HCT116 (cell line): Measurements from ENCODE around the gene UBALD2. TPM values are rescaled to one million over a fixed set of nuclear protein-coding genes. Genes with fewer than 3 reads are reported as not detected.
"Not testable (repeated sequence)": the region's sequence is repeated elsewhere in the genome, so short reads cannot be mapped to it uniquely, and the experiment has no call there.

Source experiments
- ATAC-seq: fragments of 200-7000 bp; cut with Tn5 transposase; 2 replicates; pipeline ENCODE4 v1.9.1; 2020; ENCODE audit warnings: mild to moderate bottlenecking, moderate library complexity
- BruUV-seq: library from RNA; stranded (reverse); fragments of 400-500 nt; replicated peaks from 2 replicates; lab custom pipeline; 2021; lab: Mats Ljungman, UMichigan
- CTCF ChIA-PET: fragments of 300-600 bp; sonication (Branson Sonifier 250); formaldehyde crosslinking; loops from one replicate; lab custom pipeline; 2021; ENCODE audit warnings: antibody characterized with exemption; lab: Charles Lee
- POLR2A ChIA-PET: fragments of 300-600, 350-600 bp; sonication (Branson Sonifier 250); formaldehyde crosslinking; loops from one replicate; lab custom pipeline; 2021; ENCODE audit warnings: antibody characterized with exemption; lab: Charles Lee
- RAD21 ChIA-PET, 2 experiments: fragments of 300-600 bp; sonication (Branson Sonifier 250); formaldehyde crosslinking; loops; one replicate each; lab custom pipeline; 2023; ENCODE audit warnings: low total read pairs in 2 of 2; ENCODE audit not compliant: uncharacterized antibody in 2 of 2, unreplicated experiment in 2 of 2, low non-redundant PET in 1 of 2; lab: Charles Lee
- DNase-seq: peaks from one replicate; pipeline ENCODE4 v3.0.0-alpha.2; 2010; ENCODE audit warnings: low read depth, low spot score
- H2AFZ ChIP-seq: fragments of 200-600 bp; shearing (Covaris generic), sonication (generic); 2 replicates; pipeline ENCODE4 v1.6.1; 2017; ENCODE audit warnings: low read depth, mixed run types, mixed read lengths, antibody characterized with exemption, low read length; ENCODE audit not compliant: poor library complexity, severe bottlenecking
- H3K27ac ChIP-seq: 2 replicates; pipeline ENCODE4 v1.5.1; 2012; ENCODE audit warnings: low read depth, low read length
- H3K27me3 ChIP-seq: fragments of 200-600 bp; sonication (generic); 2 replicates; pipeline ENCODE4 v1.6.1; 2016; ENCODE audit warnings: mixed run types, low read length, mixed read lengths; ENCODE audit not compliant: insufficient read depth
- H3K36me3 ChIP-seq, 2 experiments: fragments of 200-500 bp in 1 of 2; fragments of 200-600 bp in 1 of 2; sonication (Bioruptor generic) in 1 of 2; sonication (generic) in 1 of 2; 2 replicates each; pipeline versions ENCODE4 v1.5.1 to v1.6.1; 2014 to 2016; ENCODE audit warnings: low read length in 2 of 2, inconsistent platforms in 1 of 2, mixed read lengths in 1 of 2, mixed run types in 1 of 2; ENCODE audit not compliant: insufficient read depth in 2 of 2, control insufficient read depth in 1 of 2
- H3K4me1 ChIP-seq, 2 experiments: fragments of 200-600 bp in 1 of 2; sonication (generic) in 1 of 2; 2 replicates each; pipeline versions ENCODE4 v1.5.1 to v1.6.1; 2012 to 2017; ENCODE audit warnings: low read length in 2 of 2, inconsistent platforms in 1 of 2, mild to moderate bottlenecking in 1 of 2, mixed read lengths in 1 of 2, mixed run types in 1 of 2, moderate library complexity in 1 of 2; ENCODE audit not compliant: insufficient read depth in 2 of 2, control insufficient read depth in 1 of 2
- H3K4me2 ChIP-seq: fragments of 200-600 bp; sonication (generic); 2 replicates; pipeline ENCODE4 v1.6.1; 2017; ENCODE audit warnings: mixed run types, low read length, mixed read lengths
- H3K4me3 ChIP-seq, 2 experiments: fragments of 200-600 bp in 1 of 2; sonication (generic) in 1 of 2; replicated peaks in 1 of 2; 2 replicates each; pipeline ENCODE4 v1.5.1; 2011 to 2016; ENCODE audit warnings: low read length in 2 of 2, control low read depth in 1 of 2, low read depth in 1 of 2, mild to moderate bottlenecking in 1 of 2, mixed read lengths in 1 of 2, mixed run types in 1 of 2
- H3K79me2 ChIP-seq: fragments of 200-600 bp; sonication (generic); 2 replicates; pipeline ENCODE4 v1.6.1; 2017; ENCODE audit warnings: mild to moderate bottlenecking, mixed run types, low read length, moderate library complexity, mixed read lengths; ENCODE audit not compliant: insufficient read depth
- H3K9ac ChIP-seq: fragments of 200-600 bp; sonication (generic); 2 replicates; pipeline ENCODE4 v1.6.1; 2016; ENCODE audit warnings: low read length, mixed read lengths
- H3K9me2 ChIP-seq: fragments of 200-600 bp; sonication (generic), shearing (Covaris generic); 2 replicates; pipeline ENCODE4 v1.6.1; 2017; ENCODE audit warnings: mixed run types, mild to moderate bottlenecking, moderate library complexity; ENCODE audit not compliant: insufficient read depth
- H3K9me3 ChIP-seq, 2 experiments: fragments of 200-500 bp in 1 of 2; fragments of 200-600 bp in 1 of 2; sonication (Bioruptor generic) in 1 of 2; sonication (generic) in 1 of 2; 2 replicates each; pipeline ENCODE4 v1.6.1; 2014 to 2017; ENCODE audit warnings: low read length in 2 of 2, mixed read lengths in 2 of 2, inconsistent platforms in 1 of 2, low read depth in 1 of 2, mild to moderate bottlenecking in 1 of 2, mixed run types in 1 of 2, moderate library complexity in 1 of 2; ENCODE audit not compliant: control insufficient read depth in 1 of 2, insufficient read depth in 1 of 2
- H4K20me1 ChIP-seq: fragments of 200-600 bp; sonication (generic), shearing (Covaris generic); 2 replicates; pipeline ENCODE4 v1.6.1; 2017; ENCODE audit warnings: mixed run types, mild to moderate bottlenecking, moderate library complexity; ENCODE audit not compliant: insufficient read depth
- CEBPB ChIP-seq: IDR thresholded peaks from 2 replicates; pipeline ENCODE4 v1.6.1; 2012; ENCODE audit warnings: low read depth
- POLR2AphosphoS5 ChIP-seq: IDR thresholded peaks from 2 replicates; pipeline ENCODE4 v1.6.1; 2011; ENCODE audit warnings: mild to moderate bottlenecking, low read depth, low read length, moderate library complexity
- SRF ChIP-seq: IDR thresholded peaks from 2 replicates; pipeline ENCODE4 v1.6.1; 2012; ENCODE audit warnings: low read depth
- intact Hi-C: fragments of 100-400 bp; cut with micrococcal nuclease; formaldehyde crosslinking; loops from 2 replicates; pipeline ENCODE4 v1.10.0; 2022
- total RNA-seq: library from RNA; stranded (reverse); gene quantifications from one replicate; pipeline ENCODE4 v1.2.1, GENCODE V29; 2021; ENCODE audit not compliant: unreplicated experiment
- TF ChIP-seq, protein P1 (sequence below): IDR thresholded peaks from 2 replicates; pipeline ENCODE4 v1.6.1; 2011; ENCODE audit warnings: mild to moderate bottlenecking, low read length, moderate library complexity; ENCODE audit not compliant: insufficient replicate concordance; ENCODE audit errors: extremely low read depth

The UBALD2 gene
- total RNA-seq, 1 experiment from 2014 or later: 94.3 TPM

DNA sequence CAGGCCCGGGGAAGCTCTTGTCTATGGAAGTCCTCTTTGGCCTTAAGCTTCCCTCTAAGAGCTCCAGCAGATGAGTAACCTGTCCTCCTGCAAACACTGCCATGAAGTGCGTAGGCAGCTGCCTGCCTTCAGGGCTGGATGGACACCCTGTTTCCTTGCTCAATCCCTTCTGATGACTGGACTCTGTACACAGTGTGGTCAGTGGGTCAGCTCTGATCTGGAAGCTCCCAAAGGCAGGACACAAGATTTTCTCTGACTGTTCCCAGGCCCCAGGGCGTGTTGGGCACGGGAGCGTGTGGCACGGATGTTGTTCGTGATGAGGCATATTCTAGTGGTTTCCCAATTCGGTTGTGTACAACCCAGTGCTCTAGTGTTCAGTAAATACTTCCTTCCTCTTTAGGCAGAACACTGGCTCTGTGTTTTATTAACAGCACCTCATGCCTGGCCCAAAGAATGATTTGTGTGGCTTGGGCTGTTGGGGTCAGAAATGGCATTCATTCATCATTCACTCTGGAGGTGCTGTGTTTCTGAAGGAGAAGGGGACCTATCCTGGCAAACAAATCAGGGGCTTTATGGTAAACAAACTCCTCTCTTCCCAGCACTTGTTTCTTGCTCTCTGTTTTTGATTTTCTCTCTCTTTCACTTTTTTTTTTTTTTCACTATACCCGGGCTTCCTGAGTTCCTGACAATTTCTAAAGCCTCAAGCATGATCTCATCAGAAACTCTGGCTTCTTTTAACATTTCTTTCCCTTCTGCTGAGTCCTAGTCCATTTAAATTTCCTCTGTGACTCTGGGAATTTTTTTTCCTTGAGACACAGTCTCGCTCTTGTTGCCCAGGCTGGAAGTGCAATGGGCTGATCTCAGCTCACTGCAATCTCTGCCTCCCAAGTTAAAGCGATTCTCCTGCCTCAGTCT is 12.9 kb upstream of the UBALD2 start (continued):
- TF ChIP-seq POLR2AphosphoS5 (no peak), CEBPB (no peak), SRF (no peak)
- TF ChIP-seq, protein P1, sequence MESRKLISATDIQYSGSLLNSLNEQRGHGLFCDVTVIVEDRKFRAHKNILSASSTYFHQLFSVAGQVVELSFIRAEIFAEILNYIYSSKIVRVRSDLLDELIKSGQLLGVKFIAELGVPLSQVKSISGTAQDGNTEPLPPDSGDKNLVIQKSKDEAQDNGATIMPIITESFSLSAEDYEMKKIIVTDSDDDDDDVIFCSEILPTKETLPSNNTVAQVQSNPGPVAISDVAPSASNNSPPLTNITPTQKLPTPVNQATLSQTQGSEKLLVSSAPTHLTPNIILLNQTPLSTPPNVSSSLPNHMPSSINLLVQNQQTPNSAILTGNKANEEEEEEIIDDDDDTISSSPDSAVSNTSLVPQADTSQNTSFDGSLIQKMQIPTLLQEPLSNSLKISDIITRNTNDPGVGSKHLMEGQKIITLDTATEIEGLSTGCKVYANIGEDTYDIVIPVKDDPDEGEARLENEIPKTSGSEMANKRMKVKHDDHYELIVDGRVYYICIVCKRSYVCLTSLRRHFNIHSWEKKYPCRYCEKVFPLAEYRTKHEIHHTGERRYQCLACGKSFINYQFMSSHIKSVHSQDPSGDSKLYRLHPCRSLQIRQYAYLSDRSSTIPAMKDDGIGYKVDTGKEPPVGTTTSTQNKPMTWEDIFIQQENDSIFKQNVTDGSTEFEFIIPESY: no peak

DNA sequence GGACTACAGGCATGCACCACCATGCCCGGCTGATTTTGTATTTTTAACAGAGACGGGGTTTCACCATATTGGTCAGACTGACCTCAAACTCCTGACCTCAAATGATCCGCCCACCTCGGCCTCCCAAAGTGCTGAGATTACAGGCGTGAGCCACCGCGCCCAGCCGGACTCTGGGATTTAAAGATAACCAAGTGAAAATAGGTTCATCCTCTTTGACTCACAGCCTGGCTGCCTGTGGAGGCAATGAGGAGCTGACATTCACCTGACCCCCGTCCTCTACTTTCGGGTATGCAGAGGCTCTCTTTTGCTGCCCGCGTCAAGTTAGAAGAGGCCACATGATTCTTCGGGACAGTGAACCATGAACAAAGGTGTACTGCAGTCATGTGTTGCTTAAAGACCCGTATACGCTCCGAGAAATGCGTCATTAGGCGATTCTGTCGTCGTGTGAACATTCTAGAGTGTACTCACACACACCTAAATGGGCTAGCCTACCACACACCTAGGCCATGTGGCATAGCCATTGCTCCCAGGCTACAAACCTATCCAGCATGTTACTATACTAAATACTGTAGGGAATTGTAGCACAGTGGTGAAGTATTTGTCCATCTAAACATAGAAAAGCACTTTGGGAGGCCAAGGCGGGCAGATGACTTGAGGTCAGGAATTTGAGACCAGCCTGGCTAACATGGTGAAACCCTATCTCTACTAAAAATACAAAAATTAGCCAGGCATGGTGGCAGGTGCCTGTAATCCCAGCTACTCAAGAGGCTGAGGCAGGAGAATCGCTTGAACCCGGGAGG is 12.0 kb upstream of the UBALD2 start:
- BruUV-seq, H3K9me2 ChIP-seq, H3K4me2 ChIP-seq, H4K20me1 ChIP-seq, H3K9ac ChIP-seq, H3K4me3 ChIP-seq, ATAC-seq, H3K79me2 ChIP-seq, RAD21 ChIA-PET, H2AFZ ChIP-seq, intact Hi-C loops, H3K36me3 ChIP-seq, H3K27ac ChIP-seq, CTCF ChIA-PET, H3K9me3 ChIP-seq, DNase-seq, H3K27me3 ChIP-seq: not testable (repeated sequence)
- POLR2A ChIA-PET: interaction anchor here (1.2 kb wide), 1 partner anchor 12 kb away, joined by 3 read pairs; the partner anchor contains the start of gene UBALD2
- H3K4me1 ChIP-seq: peaks cover 0 to 15% of the 10 kb centered on the region in 2 experiments; a peak in 2 of 4 replicates
